Brain pericyte (primary cell): ENCODE data around the gene BBS10.
"Not testable (repeated sequence)": the region's sequence is repeated elsewhere in the genome, so short reads cannot be mapped to it uniquely, and the experiment has no call there.

ENCODE experiments used
- DNase-seq: peaks from one replicate; pipeline ENCODE4 v3.0.0-alpha.2; 2012; ENCODE audit warnings: low read depth, low spot score

BBS10 gene

GRCh38 chr12:76329606-76330005, 18.6 kb downstream of the BBS10 start:
- no peak for DNase-seq

GRCh38 chr12:76329159-76329558, 19.1 kb downstream of the BBS10 start:
- no peak for DNase-seq

GRCh38 chr12:76319595-76320319, 28.5 kb downstream of the BBS10 start:
- DNase-seq = not testable (repeated sequence)

- DNase-seq = no peak
These were observed 29.2 kb downstream of the BBS10 start for GRCh38 chr12:76318773-76319594.

GRCh38 chr12:76317976-76318375, 30.2 kb downstream of the BBS10 start:
- no peak for DNase-seq

GRCh38 chr12:76316468-76316867, 31.7 kb downstream of the BBS10 start:
- DNase-seq = no peak

GRCh38 chr12:76313299-76313698, 34.9 kb downstream of the BBS10 start:
- DNase-seq = no peak

- no peak for DNase-seq
These were observed 35.9 kb downstream of the BBS10 start for GRCh38 chr12:76312315-76312714.

- DNase-seq = no peak
These were observed 36.4 kb downstream of the BBS10 start for GRCh38 chr12:76311796-76312195.

- no peak for DNase-seq
These were observed 38.1 kb downstream of the BBS10 start for GRCh38 chr12:76310110-76310509.

GRCh38 chr12:76308866-76309265, 39.3 kb downstream of the BBS10 start:
- DNase-seq = no peak

- DNase-seq = no peak
These were observed 41.1 kb downstream of the BBS10 start for GRCh38 chr12:76307083-76307482.

GRCh38 chr12:76303989-76304460, 44.2 kb downstream of the BBS10 start:
- DNase-seq = no peak

- no peak for DNase-seq
These were observed 44.9 kb downstream of the BBS10 start for GRCh38 chr12:76303365-76303764.

- no peak for DNase-seq
These were observed 47.9 kb downstream of the BBS10 start for GRCh38 chr12:76300297-76300665.

GRCh38 chr12:76299536-76300296, 48.5 kb downstream of the BBS10 start:
- no peak for DNase-seq
